ENCODE data around the gene P2RX2. TPM values are rescaled to one million over a fixed set of nuclear protein-coding genes. Genes with fewer than 3 reads are reported as not detected.

The P2RX2 gene
- total RNA-seq, 2 donors from 2014 or later, result not detected

GRCh38 chr12:132661972-132662371 is 43.4 kb downstream of the P2RX2 start:
- no peaks in the 10 kb centered on the region for H3K4me1 ChIP-seq (ENCODE audit: control insufficient read depth in 1 of 2, low read depth in 2 of 2)
- DNase-seq (ENCODE audit: low spot score) (no peak), ATAC-seq (ENCODE audit: insufficient number of reproducible peaks, low FRiP score, low read depth) (no peak)
- no peak overlapping the region for H3K27ac ChIP-seq
- no peaks in the 10 kb centered on the region for H3K27me3 ChIP-seq (replicated peaks; ENCODE audit: insufficient read depth)
- no peak overlapping the region for H3K4me3 ChIP-seq
- no peak for TF ChIP-seq CTCF (IDR thresholded peaks at IDR 0.05)
- no peaks in the 10 kb centered on the region for H3K9me3 ChIP-seq
- peaks cover 71% of the 10 kb centered on the region for H3K36me3 ChIP-seq

- H3K4me3 ChIP-seq, result no peak overlapping the region
- no peak for ATAC-seq (ENCODE audit: insufficient number of reproducible peaks, low FRiP score, low read depth)
- H3K27me3 ChIP-seq (replicated peaks; ENCODE audit: insufficient read depth), result no peaks in the 10 kb centered on the region
- no peak for DNase-seq (ENCODE audit: low spot score)
- H3K36me3 ChIP-seq, result peaks cover 73% of the 10 kb centered on the region
- H3K27ac ChIP-seq, result no peak overlapping the region
- no peaks in the 10 kb centered on the region for H3K4me1 ChIP-seq (ENCODE audit: control insufficient read depth in 1 of 2, low read depth in 2 of 2)
- no peaks in the 10 kb centered on the region for H3K9me3 ChIP-seq
- TF ChIP-seq CTCF (IDR thresholded peaks at IDR 0.05), result no peak
These were observed 44.6 kb downstream of the P2RX2 start for GRCh38 chr12:132662901-132663755.

- ATAC-seq (ENCODE audit: insufficient number of reproducible peaks, low FRiP score, low read depth) (no peak), DNase-seq (ENCODE audit: low spot score) (no peak)
- Histone ChIP-seq H3K4me3 (no peak overlapping the region), H3K27ac (no peak overlapping the region), H3K4me1 (ENCODE audit: control insufficient read depth in 1 of 2, low read depth in 2 of 2) (no peaks in the 10 kb centered on the region), H3K36me3 (peaks cover 70% of the 10 kb centered on the region), H3K9me3 (no peaks in the 10 kb centered on the region), H3K27me3 (replicated peaks; ENCODE audit: insufficient read depth) (no peaks in the 10 kb centered on the region)
- TF ChIP-seq CTCF (IDR thresholded peaks at IDR 0.05), result no peak
These were observed 45.9 kb downstream of the P2RX2 start for GRCh38 chr12:132664206-132665148.

GRCh38 chr12:132665149-132665491 is 46.5 kb downstream of the P2RX2 start:
- peaks cover 70% of the 10 kb centered on the region for H3K36me3 ChIP-seq
- ATAC-seq (ENCODE audit: insufficient number of reproducible peaks, low FRiP score, low read depth) (no peak), DNase-seq (ENCODE audit: low spot score) (no peak)
- no peaks in the 10 kb centered on the region for H3K27me3 ChIP-seq (replicated peaks; ENCODE audit: insufficient read depth)
- H3K9me3 ChIP-seq, result no peaks in the 10 kb centered on the region
- H3K4me1 ChIP-seq (ENCODE audit: control insufficient read depth in 1 of 2, low read depth in 2 of 2), result no peaks in the 10 kb centered on the region
- no peak overlapping the region for H3K4me3 ChIP-seq
- no peak overlapping the region for H3K27ac ChIP-seq
- no peak for TF ChIP-seq CTCF (IDR thresholded peaks at IDR 0.05)

- DNase-seq (ENCODE audit: low spot score) (no peak), ATAC-seq (ENCODE audit: insufficient number of reproducible peaks, low FRiP score, low read depth) (no peak)
- Histone ChIP-seq H3K4me1 (ENCODE audit: control insufficient read depth in 1 of 2, low read depth in 2 of 2) (no peaks in the 10 kb centered on the region), H3K4me3 (no peak overlapping the region), H3K27me3 (replicated peaks; ENCODE audit: insufficient read depth) (no peaks in the 10 kb centered on the region), H3K27ac (no peak overlapping the region), H3K36me3 (peaks cover 66% of the 10 kb centered on the region), H3K9me3 (no peaks in the 10 kb centered on the region)
- TF ChIP-seq CTCF (IDR thresholded peaks at IDR 0.05), result no peak
These were observed 47.2 kb downstream of the P2RX2 start for GRCh38 chr12:132665794-132666193.
